Measurements from ENCODE around the gene OCEL1.

The OCEL1 gene

GRCh38 chr19:17210296-17210695 is 15.7 kb upstream of the OCEL1 start:
- ChIA-PET POLR2A (no interaction called here), CTCF (no interaction called here)
- H3K36me3 ChIP-seq (ENCODE audit: control insufficient read depth in 2 of 2, insufficient read depth in 1 of 2, low read length in 2 of 2) = peaks cover 0 to 26% of the 10 kb centered on the region in 2 experiments; a peak in 1 of 3 replicates

More at GRCh38 chr19:17210296-17210695, 15.7 kb upstream of the OCEL1 start:
- Histone ChIP-seq H3K4me1 (ENCODE audit: control insufficient read depth, insufficient read depth, low read length) (no peaks in the 10 kb centered on the region), H3K4me3 (ENCODE audit: low read depth, low read length) (no peak overlapping the region), H3K27ac (ENCODE audit: extremely low read depth, low read depth, low read length) (no peak overlapping the region), H3K9me3 (ENCODE audit: control insufficient read depth, insufficient read depth, low read depth, low read length) (no peaks in the 10 kb centered on the region)
- TF ChIP-seq ZNF184 (tag by site-specific recombination; IDR thresholded peaks at IDR 0.05) (no peak), ZNF292 (tag by site-specific recombination; IDR thresholded peaks at IDR 0.05; ENCODE audit: borderline replicate concordance, low read depth) (no peak), BCL11B (tag by site-specific recombination; IDR thresholded peaks at IDR 0.05; ENCODE audit: low read depth) (no peak), ZNF155 (tag by site-specific recombination; IDR thresholded peaks at IDR 0.05) (no peak), ZNF169 (tag by site-specific recombination; IDR thresholded peaks at IDR 0.05) (no peak), ZNF624 (tag by site-specific recombination; IDR thresholded peaks at IDR 0.05) (no peak), ZSCAN23 (tag by site-specific recombination; IDR thresholded peaks at IDR 0.05) (no peak), PRDM2 (tag by site-specific recombination; IDR thresholded peaks at IDR 0.05; ENCODE audit: borderline replicate concordance) (no peak), ZNF596 (tag by site-specific recombination; IDR thresholded peaks at IDR 0.05) (no peak), OSR2 (tag by site-specific recombination; IDR thresholded peaks at IDR 0.05) (no peak), ZNF398 (tag by site-specific recombination; IDR thresholded peaks at IDR 0.05) (no peak), AEBP2 (tag by site-specific recombination; IDR thresholded peaks at IDR 0.05; ENCODE audit: borderline replicate concordance) (no peak), ZNF843 (tag by site-specific recombination; IDR thresholded peaks at IDR 0.05) (no peak), ZNF521 (tag by site-specific recombination; IDR thresholded peaks at IDR 0.05) (no peak), YY2 (tag by site-specific recombination; IDR thresholded peaks at IDR 0.05) (no peak), ZNF280D (tag by site-specific recombination; IDR thresholded peaks at IDR 0.05) (no peak), GLIS1 (tag by site-specific recombination; IDR thresholded peaks at IDR 0.05) (no peak), ZSCAN30 (tag by site-specific recombination; IDR thresholded peaks at IDR 0.05) (no peak), ZNF571 (tag by site-specific recombination; IDR thresholded peaks at IDR 0.05) (no peak)

Data from HEK293 (cell line).